Activated naive CD8-positive, alpha-beta T cell treated with anti-CD3 and anti-CD28 coated beads, Interleukin-2, amount 50 U/mL, for 24 hours (primary cell): ENCODE data around the gene EMC9.
"Not testable (repeated sequence)": the region's sequence is repeated elsewhere in the genome, so short reads cannot be mapped to it uniquely, and the experiment has no call there.

ENCODE experiments used
- ATAC-seq: fragments of 150-1000 bp; cut with Tn5 transposase; one replicate; pipeline ENCODE4 v1.10.0; 2021
- DNase-seq: peaks from one replicate; pipeline ENCODE4 v3.0.0; 2021
- H3K27ac Mint-ChIP-seq: one replicate; pipeline ENCODE4 v1.8.0; 2021; ENCODE audit warnings: mild to moderate bottlenecking, mixed read lengths
- H3K27me3 Mint-ChIP-seq: one replicate; pipeline ENCODE4 v1.8.0; 2021; ENCODE audit warnings: mixed read lengths
- H3K36me3 Mint-ChIP-seq: one replicate; pipeline ENCODE4 v1.8.0; 2021; ENCODE audit warnings: low read depth, mixed read lengths
- H3K4me1 Mint-ChIP-seq: one replicate; pipeline ENCODE4 v1.8.0; 2021; ENCODE audit warnings: mixed read lengths
- H3K4me3 Mint-ChIP-seq: one replicate; pipeline ENCODE4 v1.8.0; 2021; ENCODE audit warnings: mild to moderate bottlenecking, moderate library complexity, mixed read lengths
- H3K9me3 Mint-ChIP-seq: one replicate; pipeline ENCODE4 v1.8.0; 2021; ENCODE audit warnings: mixed read lengths

Gene EMC9

DNA sequence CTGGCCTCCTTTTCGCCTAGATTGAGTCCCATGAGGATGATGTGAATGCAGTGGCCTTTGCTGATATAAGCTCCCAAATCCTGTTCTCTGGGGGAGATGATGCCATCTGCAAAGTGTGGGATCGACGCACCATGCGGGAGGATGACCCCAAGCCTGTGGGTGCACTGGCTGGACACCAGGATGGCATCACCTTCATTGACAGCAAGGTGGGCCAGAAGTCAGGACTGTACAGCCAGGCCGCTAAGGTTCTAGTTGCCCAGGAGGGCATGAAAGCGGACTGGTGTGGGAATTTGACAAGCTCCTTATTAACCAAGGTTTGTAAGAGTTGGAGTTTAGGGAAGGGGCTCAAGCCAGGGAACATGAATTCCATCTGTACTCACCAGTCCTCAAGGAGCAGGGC, 21.7 kb downstream of the EMC9 start:
- no peak for ATAC-seq
- Mint-ChIP-seq H3K4me3 (no peak overlapping the region), H3K9me3 (no peaks in the 10 kb centered on the region), H3K27me3 (peaks cover 2% of the 10 kb centered on the region), H3K36me3 (peaks cover 41% of the 10 kb centered on the region), H3K27ac (no peak overlapping the region), H3K4me1 (peaks cover 24% of the 10 kb centered on the region)
- DNase-seq: no peak

DNA sequence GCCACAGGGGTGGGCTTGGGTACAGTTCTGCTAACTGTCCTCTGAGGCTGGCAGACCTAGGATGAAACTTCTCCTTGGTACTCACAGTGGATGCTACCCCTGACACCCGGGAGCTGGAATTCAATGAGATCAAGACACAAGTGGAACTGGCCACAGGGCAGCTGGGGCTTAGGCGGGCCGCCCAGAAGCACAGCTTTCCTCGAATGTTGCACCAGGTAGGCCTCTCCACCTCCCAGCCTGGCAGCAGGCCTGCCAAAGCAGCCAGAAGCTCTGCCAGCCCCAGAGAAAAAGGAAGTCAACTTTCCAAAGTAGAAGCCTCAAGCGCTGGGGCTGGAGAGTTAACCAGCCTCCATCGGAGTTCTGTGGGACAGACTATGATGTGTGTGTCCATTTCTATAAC, 24.2 kb downstream of the EMC9 start:
- Mint-ChIP-seq H3K4me1 (peaks cover 23% of the 10 kb centered on the region), H3K36me3 (peaks cover 30% of the 10 kb centered on the region), H3K4me3 (no peak overlapping the region), H3K27me3 (peaks cover 2% of the 10 kb centered on the region), H3K9me3 (no peaks in the 10 kb centered on the region), H3K27ac (no peak overlapping the region)
- DNase-seq (no peak), ATAC-seq (no peak)

DNA sequence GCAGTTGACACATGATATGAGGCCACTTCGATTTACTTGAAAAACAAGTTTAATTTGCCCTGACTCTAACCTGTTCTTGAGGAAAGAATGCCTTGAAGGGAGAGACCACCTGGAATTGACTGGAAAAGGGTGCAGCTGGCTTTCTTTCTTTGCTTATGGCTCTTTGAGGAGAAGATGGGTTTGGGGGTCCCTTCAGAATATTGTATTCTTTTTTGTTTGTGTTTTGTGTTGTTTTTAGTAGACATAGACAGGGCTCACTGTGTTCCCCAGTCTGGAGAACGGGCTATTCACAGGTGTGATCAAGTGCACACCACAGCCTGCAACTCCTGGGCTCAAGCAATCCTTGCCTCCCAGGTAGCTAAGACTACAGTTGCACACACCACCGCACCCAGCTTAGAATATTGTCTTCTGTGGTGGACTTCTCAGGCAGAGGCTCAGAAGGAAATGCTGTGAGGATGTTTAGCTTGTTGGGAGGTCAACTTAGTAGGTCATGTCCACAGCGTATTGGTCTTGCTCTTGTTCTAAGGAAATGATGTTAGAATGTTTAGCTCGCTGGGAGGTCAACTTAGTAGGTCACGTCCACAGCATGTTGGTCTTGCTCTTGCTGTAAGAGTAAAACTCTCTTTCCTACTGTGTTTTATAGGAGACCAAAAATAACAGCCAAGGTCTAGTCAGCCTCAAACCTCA, 25.1 kb downstream of the EMC9 start:
- H3K9me3 Mint-ChIP-seq: no peaks in the 10 kb centered on the region
- H3K36me3 Mint-ChIP-seq: peaks cover 26% of the 10 kb centered on the region
- peaks cover 2% of the 10 kb centered on the region for H3K27me3 Mint-ChIP-seq
- peak overlapping the region; percentile 96 for H3K4me3 Mint-ChIP-seq
- H3K27ac Mint-ChIP-seq: no peak overlapping the region
- no peak for ATAC-seq
- H3K4me1 Mint-ChIP-seq: peaks cover 23% of the 10 kb centered on the region
- DNase-seq: no peak

DNA sequence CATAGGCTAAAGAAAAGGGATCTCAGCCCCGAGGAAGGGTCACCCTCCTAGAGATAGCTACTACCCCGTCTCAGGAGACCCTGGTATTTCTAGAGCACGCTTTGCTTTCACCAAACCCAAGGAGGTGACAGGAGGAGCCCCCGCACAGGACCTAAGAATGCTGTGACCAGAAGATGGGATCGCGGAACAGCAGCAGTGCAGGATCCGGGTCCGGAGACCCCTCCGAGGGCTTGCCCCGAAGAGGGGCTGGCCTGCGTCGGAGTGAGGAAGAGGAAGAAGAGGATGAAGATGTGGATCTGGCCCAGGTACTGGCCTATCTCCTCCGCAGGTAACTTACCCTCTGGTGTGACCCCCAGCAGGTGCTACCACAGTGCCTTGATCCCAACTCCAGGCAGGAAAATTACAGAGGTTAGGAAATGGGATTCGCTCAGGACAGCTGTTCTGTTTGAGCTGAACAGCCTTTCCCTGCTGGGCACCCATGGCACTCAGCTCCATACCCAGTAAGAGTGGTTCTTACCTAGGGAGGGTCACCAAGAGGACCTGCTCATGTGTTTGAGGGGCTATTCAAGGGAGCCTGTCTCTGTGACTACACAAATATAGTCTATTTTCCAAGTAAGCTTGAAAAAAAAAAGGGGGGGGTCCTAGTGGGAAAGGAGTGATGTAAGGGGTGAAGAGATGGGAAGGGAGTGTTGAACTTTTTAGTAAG, 25.8 kb downstream of the EMC9 start:
- peak overlapping the region; percentile 96 for H3K4me3 Mint-ChIP-seq
- peaks cover 24% of the 10 kb centered on the region for H3K36me3 Mint-ChIP-seq
- H3K4me1 Mint-ChIP-seq: peaks cover 23% of the 10 kb centered on the region
- H3K27me3 Mint-ChIP-seq: peaks cover 2% of the 10 kb centered on the region
- no peaks in the 10 kb centered on the region for H3K9me3 Mint-ChIP-seq
- H3K27ac Mint-ChIP-seq: peak overlapping the region; percentile 99
- DNase-seq (no peak), ATAC-seq (no peak)

DNA sequence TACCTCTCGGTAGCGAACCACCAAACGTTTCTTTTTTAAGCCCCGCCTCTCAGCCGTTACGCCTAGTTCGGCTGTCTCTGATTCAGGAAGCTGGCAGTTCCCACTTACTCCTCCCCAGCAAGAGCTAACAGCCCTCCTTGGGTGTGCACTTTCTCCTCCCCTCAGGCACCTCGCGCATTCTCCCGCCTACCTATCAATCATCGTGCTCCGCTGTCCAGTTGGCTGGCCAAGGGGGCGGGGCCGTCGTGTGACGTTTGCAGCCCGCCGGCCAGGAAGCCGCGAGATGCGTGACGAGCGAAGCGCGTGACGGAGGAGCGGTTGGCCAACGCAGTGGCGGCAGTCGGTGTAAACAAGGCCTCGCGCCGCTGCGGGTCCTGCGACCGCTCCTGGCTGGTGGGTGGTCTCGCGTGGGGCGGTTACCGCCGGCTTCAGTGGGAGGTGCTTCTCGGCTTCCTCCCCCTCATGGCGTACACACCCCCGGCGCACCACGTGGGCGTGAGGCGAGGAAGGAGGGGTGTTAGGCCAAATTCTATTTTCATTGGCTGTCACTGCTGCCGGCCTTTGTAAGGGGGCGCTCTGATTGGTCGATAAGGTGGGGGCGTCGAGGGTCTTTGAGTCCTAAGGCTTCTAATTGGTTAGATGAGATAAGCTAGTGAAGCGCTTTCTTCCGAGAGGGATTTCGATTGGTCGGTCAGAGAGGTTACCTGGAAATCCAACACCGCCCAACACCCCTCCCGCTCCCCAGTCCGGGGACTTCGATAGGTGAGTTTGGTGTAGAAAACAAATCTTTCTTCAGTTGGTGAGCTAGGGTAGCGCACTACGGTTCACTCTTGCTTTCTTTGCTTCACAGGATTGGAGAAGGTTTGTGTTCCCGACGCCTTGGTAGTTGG, 26.6 kb downstream of the EMC9 start, which contains the start of the genes DCAF11 and NRL:
Gene DCAF11 (plus strand): TSS at position 246 of the 890 bp plus-strand sequence. CDS start 818 bp downstream, outside the sequence.
Gene NRL (minus strand): TSS at position 418 of the 890 bp plus-strand sequence. CDS start 32,101 bp downstream, outside the sequence.
- peak within 1 kb of the TSS; percentile 96 for H3K4me3 Mint-ChIP-seq
- peaks cover 22% of the 10 kb centered on the region for H3K36me3 Mint-ChIP-seq
- H3K27ac Mint-ChIP-seq: peak within 1 kb of the TSS; percentile 99
- peak; percentile 97 for DNase-seq
- peak; percentile 92 for ATAC-seq
- peaks cover 2% of the 10 kb centered on the region for H3K27me3 Mint-ChIP-seq
- no peaks in the 10 kb centered on the region for H3K9me3 Mint-ChIP-seq
- peaks cover 23% of the 10 kb centered on the region for H3K4me1 Mint-ChIP-seq

DNA sequence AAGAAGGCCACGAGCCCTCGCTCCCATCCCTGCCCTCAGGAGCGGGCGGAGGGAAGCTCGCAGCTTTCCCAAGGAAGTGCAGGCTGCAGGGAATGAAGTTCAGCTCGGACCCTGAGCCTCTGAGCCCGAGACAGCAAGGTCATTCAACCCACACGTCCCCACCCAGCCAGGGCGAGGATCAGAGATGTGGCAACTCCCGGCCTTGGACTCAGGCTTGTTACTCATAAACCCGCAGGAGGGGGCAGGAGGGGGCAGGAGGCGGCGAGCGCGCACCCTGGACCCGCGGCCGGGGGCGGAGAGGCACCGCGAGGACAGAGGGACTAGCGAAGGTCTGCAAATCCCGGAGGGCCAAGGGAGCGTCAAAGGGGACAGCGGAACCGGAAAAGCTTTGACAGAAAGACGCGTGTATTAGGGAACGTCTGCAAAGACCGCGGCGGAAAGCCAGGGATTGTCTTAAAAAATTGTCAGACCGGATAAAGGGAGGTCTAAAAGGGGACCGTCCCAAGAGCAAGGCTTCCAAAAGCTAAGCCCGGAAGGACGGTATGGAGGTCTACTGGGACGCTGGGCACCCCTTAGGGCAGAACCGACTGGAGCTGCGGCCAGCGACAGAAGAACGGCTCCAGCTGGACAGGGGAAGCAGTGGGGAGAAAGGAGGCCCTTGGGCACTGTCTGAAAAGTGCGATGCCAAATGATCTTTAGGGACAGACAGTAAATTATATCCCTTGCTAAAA, 27.4 kb downstream of the EMC9 start:
- ATAC-seq: peak; percentile 53
- peaks cover 18% of the 10 kb centered on the region for H3K36me3 Mint-ChIP-seq

DNA sequence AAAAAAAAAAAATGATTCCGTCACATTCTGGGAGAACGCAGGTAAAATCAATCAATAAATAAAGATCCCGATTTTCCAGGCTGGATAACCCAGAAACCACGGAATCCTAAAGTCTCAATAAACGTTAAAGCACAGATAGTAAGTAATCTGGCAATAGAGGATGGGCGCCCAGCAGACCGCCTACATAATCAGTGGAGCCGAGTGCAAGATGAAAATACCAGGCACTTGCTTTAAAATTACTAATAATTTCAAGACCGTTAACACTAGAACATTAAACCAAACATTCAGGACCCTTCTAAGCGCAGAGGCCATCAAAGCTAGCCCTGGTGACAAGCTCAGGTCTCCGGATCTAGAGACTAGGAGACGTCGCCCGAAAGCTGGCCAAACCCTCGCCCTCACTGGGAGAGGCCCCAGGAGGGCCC, 28.0 kb downstream of the EMC9 start:
- Mint-ChIP-seq H3K27me3 (peaks cover 2% of the 10 kb centered on the region), H3K4me1 (peaks cover 37% of the 10 kb centered on the region), H3K36me3 (peaks cover 14% of the 10 kb centered on the region)

More for the DNA sequence above, 27.4 kb downstream of the EMC9 start:
- H3K27me3 Mint-ChIP-seq: peaks cover 2% of the 10 kb centered on the region
- H3K9me3 Mint-ChIP-seq: no peaks in the 10 kb centered on the region
- peak; percentile 84 for DNase-seq
- peaks cover 31% of the 10 kb centered on the region for H3K4me1 Mint-ChIP-seq
- peak overlapping the region; percentile 99 for H3K27ac Mint-ChIP-seq
- H3K4me3 Mint-ChIP-seq: peak overlapping the region; percentile 96

DNA sequence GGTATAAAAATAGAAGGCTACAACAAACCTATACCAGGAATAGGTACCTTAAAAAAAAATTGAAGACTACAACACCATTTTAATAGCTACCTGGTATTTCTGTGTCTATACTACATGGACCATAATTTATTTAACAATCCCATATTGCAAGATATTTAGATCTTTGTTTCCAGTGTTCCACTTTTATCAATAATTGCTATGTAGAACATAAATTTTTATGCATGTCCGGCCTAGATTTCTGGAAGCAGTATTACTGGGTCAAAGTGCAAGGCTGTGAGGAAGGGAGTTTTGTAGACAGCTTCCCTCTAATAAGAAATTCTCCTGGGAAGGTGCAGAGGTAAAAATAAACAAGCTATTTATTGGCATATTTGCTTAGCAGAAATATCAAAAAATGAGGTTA, 30.9 kb downstream of the EMC9 start:
- H3K4me3 Mint-ChIP-seq: no peak overlapping the region

More for the DNA sequence above, 28.0 kb downstream of the EMC9 start:
- Mint-ChIP-seq H3K9me3 (no peaks in the 10 kb centered on the region), H3K27ac (peak overlapping the region; percentile 99), H3K4me3 (peak overlapping the region; percentile 96)
- DNase-seq (no peak), ATAC-seq (no peak)

DNA sequence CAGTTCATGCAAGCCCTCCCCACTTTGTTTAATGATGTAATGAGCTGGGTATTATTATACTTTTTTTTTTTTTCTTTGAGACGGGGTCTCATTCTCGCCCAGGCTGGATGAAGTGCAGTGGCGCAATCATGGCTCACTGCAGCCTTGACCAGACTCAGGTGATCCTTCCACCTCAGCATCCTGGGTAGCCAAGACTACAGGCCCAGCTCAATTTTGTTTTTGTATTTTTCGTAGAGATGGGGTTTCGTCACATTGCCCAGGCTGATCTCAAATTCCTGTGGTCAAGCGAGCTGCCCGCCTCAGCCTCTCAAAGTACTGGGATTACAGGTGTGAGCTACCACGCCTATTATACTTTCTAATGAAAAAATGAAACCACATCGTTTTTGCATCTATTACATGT, 31.3 kb downstream of the EMC9 start:
- Mint-ChIP-seq H3K4me3 (no peak overlapping the region), H3K27ac (no peak overlapping the region), H3K27me3 (peaks cover 2% of the 10 kb centered on the region), H3K9me3 (no peaks in the 10 kb centered on the region), H3K36me3 (peaks cover 3% of the 10 kb centered on the region), H3K4me1 (peaks cover 29% of the 10 kb centered on the region)
- ATAC-seq (no peak), DNase-seq (no peak)

More for the DNA sequence above, 30.9 kb downstream of the EMC9 start:
- peaks cover 33% of the 10 kb centered on the region for H3K4me1 Mint-ChIP-seq
- peaks cover 2% of the 10 kb centered on the region for H3K27me3 Mint-ChIP-seq
- DNase-seq (no peak), ATAC-seq (no peak)
- no peak overlapping the region for H3K27ac Mint-ChIP-seq
- no peaks in the 10 kb centered on the region for H3K9me3 Mint-ChIP-seq
- peaks cover 3% of the 10 kb centered on the region for H3K36me3 Mint-ChIP-seq

DNA sequence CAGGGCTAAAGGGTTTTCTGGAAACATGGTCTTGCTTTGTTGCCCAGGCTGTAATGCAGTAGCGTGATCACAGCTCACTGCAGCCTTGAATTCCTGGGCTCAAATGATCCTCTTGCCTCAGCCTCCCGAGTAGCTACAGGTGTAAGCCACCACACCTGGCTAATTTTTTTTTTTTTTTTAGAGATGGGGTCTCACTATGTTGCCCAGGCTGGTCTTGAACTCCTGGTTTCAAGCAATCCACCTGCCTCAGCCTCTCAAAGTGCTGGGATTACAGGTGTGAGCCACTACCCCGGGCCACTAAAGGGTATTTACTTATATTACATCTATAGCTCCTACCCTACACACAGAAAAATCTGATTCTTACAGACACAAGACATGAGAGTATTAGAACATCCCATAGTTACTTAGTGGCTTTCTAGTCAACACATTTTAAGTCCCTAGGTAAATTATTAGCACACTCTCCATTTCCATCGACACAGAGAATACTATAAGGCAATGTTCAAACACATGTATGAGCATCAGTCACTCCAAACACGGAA, 33.0 kb downstream of the EMC9 start:
- DNase-seq (no peak), ATAC-seq (no peak)
- H3K36me3 Mint-ChIP-seq: peaks cover 12% of the 10 kb centered on the region
- H3K4me1 Mint-ChIP-seq: peaks cover 23% of the 10 kb centered on the region
- no peaks in the 10 kb centered on the region for H3K27me3 Mint-ChIP-seq
- peak overlapping the region; percentile 81 for H3K27ac Mint-ChIP-seq
- no peak overlapping the region for H3K4me3 Mint-ChIP-seq
- no peaks in the 10 kb centered on the region for H3K9me3 Mint-ChIP-seq

DNA sequence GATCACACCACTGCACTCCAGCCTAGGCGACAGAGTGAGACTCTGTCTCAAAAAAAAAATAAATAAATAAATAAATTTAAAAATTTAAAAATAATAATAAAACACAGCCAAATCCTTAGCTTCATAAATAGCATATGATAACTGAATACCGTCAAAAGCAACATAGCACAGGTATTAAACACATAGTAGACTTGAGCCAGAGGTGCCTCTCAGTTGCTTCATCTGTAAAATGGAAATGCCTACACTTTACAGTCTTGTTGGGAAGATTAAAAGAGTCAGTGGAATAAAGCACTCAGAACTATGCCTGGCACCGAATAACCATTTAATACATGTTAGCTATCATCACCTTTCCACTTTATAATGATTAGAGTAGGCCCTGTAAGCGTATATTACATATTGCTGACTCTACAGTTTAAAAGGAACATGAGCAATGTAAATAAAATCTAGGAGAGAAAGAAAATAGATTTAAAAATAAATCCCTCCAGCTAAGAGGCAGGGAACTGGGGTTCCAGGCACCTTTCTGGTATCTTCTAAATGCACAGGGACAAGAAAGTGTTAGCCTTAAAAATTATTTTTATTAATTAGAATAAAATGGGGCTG, 34.6 kb downstream of the EMC9 start:
- H3K4me3 Mint-ChIP-seq: no peak overlapping the region
- no peak for DNase-seq
- no peak overlapping the region for H3K27ac Mint-ChIP-seq

DNA sequence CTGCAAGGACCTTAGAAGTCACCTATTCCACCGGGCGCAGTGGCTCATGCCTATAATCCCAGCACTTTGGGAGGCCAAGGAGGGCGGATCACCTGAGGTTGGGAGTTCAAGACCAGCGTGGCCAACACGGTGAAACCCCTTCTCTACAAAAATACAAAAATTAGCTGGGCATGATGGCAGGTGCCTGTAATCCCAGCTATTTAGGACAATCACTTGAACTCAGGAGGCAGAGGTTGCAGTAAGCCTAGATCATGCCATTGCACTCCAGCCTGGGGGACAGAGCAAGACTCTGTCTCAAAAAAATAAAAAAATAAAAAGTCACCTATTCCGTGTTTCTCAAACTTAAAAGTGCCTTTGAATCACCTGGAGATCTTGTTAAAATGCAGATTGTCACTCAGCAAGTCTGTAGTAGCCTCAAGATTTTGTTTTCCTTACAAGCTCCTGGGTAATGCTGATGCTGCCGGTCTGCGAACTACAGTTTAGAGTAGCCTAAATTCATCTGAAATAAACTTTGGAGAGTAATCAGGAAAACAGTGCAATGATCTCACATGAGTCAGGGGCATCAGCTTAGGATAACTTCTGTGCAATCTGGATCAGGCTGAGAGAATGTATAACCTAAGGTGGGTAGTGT, 35.7 kb downstream of the EMC9 start:
- not testable (repeated sequence) for ATAC-seq, DNase-seq, H3K27me3 Mint-ChIP-seq, H3K4me3 Mint-ChIP-seq, H3K9me3 Mint-ChIP-seq
- Mint-ChIP-seq H3K27ac (peak overlapping the region; percentile 53), H3K4me1 (peaks cover 23% of the 10 kb centered on the region), H3K36me3 (peaks cover 31% of the 10 kb centered on the region)

More for the DNA sequence above, 34.6 kb downstream of the EMC9 start:
- ATAC-seq: no peak
- H3K4me1 Mint-ChIP-seq: peaks cover 23% of the 10 kb centered on the region
- H3K36me3 Mint-ChIP-seq: peaks cover 25% of the 10 kb centered on the region
- H3K27me3 Mint-ChIP-seq: no peaks in the 10 kb centered on the region
- H3K9me3 Mint-ChIP-seq: no peaks in the 10 kb centered on the region

DNA sequence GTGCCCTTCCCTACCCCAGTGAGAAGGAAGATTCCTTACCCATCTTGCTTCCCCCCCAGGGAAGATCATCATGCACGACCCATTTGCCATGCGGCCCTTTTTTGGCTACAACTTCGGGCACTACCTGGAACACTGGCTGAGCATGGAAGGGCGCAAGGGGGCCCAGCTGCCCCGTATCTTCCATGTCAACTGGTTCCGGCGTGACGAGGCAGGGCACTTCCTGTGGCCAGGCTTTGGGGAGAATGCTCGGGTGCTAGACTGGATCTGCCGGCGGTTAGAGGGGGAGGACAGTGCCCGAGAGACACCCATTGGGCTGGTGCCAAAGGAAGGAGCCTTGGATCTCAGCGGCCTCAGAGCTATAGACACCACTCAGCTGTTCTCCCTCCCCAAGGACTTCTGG, 37.9 kb downstream of the EMC9 start:
- Mint-ChIP-seq H3K27ac (peak overlapping the region; percentile 41), H3K27me3 (no peaks in the 10 kb centered on the region), H3K4me1 (peaks cover 11% of the 10 kb centered on the region), H3K9me3 (no peaks in the 10 kb centered on the region), H3K4me3 (no peak overlapping the region), H3K36me3 (peaks cover 44% of the 10 kb centered on the region)
- ATAC-seq: no peak
- DNase-seq: no peak
